IMR-90 (cell line): ENCODE data around the gene CTRB2. TPM values are rescaled to one million over a fixed set of nuclear protein-coding genes. Genes with fewer than 3 reads are reported as not detected.

Experiments used
- ATAC-seq: fragments of 200-7000 bp; cut with Tn5 transposase; 2 replicates; pipeline ENCODE4 v1.9.1; 2020; ENCODE audit warnings: low read depth, mild to moderate bottlenecking, moderate library complexity
- BruUV-seq: library from RNA; stranded (reverse); fragments of 400-500 nt; replicated peaks from 2 replicates; lab custom pipeline; 2021; lab: Mats Ljungman, UMichigan
- CTCF ChIA-PET: fragments of 300-600 bp; formaldehyde crosslinking; extraction: SDS; loops from one replicate; lab custom pipeline; 2021; ENCODE audit warnings: antibody characterized with exemption; lab: Yijun Ruan, JAX
- POLR2A ChIA-PET: fragments of 300-600 bp; sonication (Branson Sonifier 250); formaldehyde crosslinking; loops from one replicate; lab custom pipeline; 2022; ENCODE audit warnings: antibody characterized with exemption; ENCODE audit not compliant: unreplicated experiment; lab: Charles Lee
- DNase-seq: peaks from one replicate; pipeline ENCODE4 v3.0.0; 2013
- H2AFZ ChIP-seq: replicated peaks from 2 replicates; pipeline ENCODE3; 2013; ENCODE audit warnings: low read length, mild to moderate bottlenecking; ENCODE audit not compliant: poor library complexity
- H2AK5ac ChIP-seq: 2 replicates; pipeline ENCODE4 v1.6.1; 2013; ENCODE audit warnings: low read depth, low read length, inconsistent platforms
- H2AK9ac ChIP-seq: replicated peaks from 2 replicates; pipeline ENCODE3; 2013; ENCODE audit warnings: mild to moderate bottlenecking, low read depth, low read length, moderate library complexity; ENCODE audit not compliant: poor library complexity
- H2BK120ac ChIP-seq: 2 replicates; pipeline ENCODE4 v1.6.1; 2013; ENCODE audit warnings: low read depth, low read length, inconsistent platforms
- H2BK15ac ChIP-seq: 3 replicates; pipeline ENCODE4 v1.6.1; 2013; ENCODE audit warnings: low read depth, low read length, inconsistent platforms
- H2BK20ac ChIP-seq: 2 replicates; pipeline ENCODE4 v1.6.1; 2013; ENCODE audit warnings: low read depth, mild to moderate bottlenecking, inconsistent platforms, low read length, moderate library complexity
- H2BK5ac ChIP-seq: 2 replicates; pipeline ENCODE4 v1.6.1; 2013; ENCODE audit warnings: mild to moderate bottlenecking, low read depth, low read length, inconsistent platforms; ENCODE audit not compliant: poor library complexity, severe bottlenecking
- H3K14ac ChIP-seq: replicated peaks from 2 replicates; pipeline ENCODE4 v1.6.1; 2013; ENCODE audit warnings: low read depth, low read length, inconsistent platforms
- H3K18ac ChIP-seq: 2 replicates; pipeline ENCODE4 v1.6.1; 2013; ENCODE audit warnings: low read depth, low read length, control low read depth
- H3K23ac ChIP-seq: 2 replicates; pipeline ENCODE4 v1.6.1; 2013; ENCODE audit warnings: low read depth, low read length, inconsistent platforms
- H3K27ac ChIP-seq: 2 replicates; pipeline ENCODE4 v1.5.1; 2013; ENCODE audit warnings: mild to moderate bottlenecking, control low read depth, low read length; ENCODE audit not compliant: insufficient read depth
- H3K27me3 ChIP-seq: 2 replicates; pipeline ENCODE4 v1.6.1; 2013; ENCODE audit warnings: low read length; ENCODE audit not compliant: control insufficient read depth, insufficient read depth
- H3K36me3 ChIP-seq: 2 replicates; pipeline ENCODE4 v1.6.1; 2013; ENCODE audit warnings: low read length, mixed read lengths; ENCODE audit not compliant: control insufficient read depth, insufficient read depth
- H3K4ac ChIP-seq: 2 replicates; pipeline ENCODE4 v1.6.1; 2013; ENCODE audit warnings: low read depth, low read length, inconsistent platforms
- H3K4me1 ChIP-seq: 2 replicates; pipeline ENCODE4 v1.6.1; 2013; ENCODE audit warnings: low read length, mixed read lengths; ENCODE audit not compliant: control insufficient read depth, insufficient read depth
- H3K4me2 ChIP-seq: 2 replicates; pipeline ENCODE4 v1.6.1; 2013; ENCODE audit warnings: low read depth, mild to moderate bottlenecking, control low read depth, low read length, moderate library complexity
- H3K4me3 ChIP-seq: 2 replicates; pipeline ENCODE4 v1.5.1; 2013; ENCODE audit warnings: low read depth, mild to moderate bottlenecking, control low read depth, low read length, moderate library complexity; ENCODE audit not compliant: insufficient read depth
- H3K56ac ChIP-seq: 2 replicates; pipeline ENCODE4 v1.6.1; 2013; ENCODE audit warnings: low read length, inconsistent platforms; ENCODE audit not compliant: insufficient read depth; ENCODE audit errors: extremely low read depth
- H3K79me1 ChIP-seq, 2 experiments: 2 replicates each; pipeline ENCODE4 v1.6.1; 2013; ENCODE audit warnings: low read length in 2 of 2, inconsistent platforms in 1 of 2, low read depth in 1 of 2
- H3K9ac ChIP-seq: 2 replicates; pipeline ENCODE4 v1.6.1; 2013; ENCODE audit warnings: low read depth, low read length, control low read depth
- H3K9me1 ChIP-seq: 2 replicates; pipeline ENCODE4 v1.6.1; 2013; ENCODE audit warnings: low read length, inconsistent platforms; ENCODE audit not compliant: insufficient read depth
- H3K9me3 ChIP-seq: 2 replicates; pipeline ENCODE4 v1.6.1; 2013; ENCODE audit warnings: low read length; ENCODE audit not compliant: control insufficient read depth, insufficient read depth
- H4K20me1 ChIP-seq: 2 replicates; pipeline ENCODE4 v1.6.1; 2013; ENCODE audit warnings: low read length, inconsistent platforms; ENCODE audit not compliant: insufficient read depth
- H4K5ac ChIP-seq: 2 replicates; pipeline ENCODE4 v1.6.1; 2013; ENCODE audit warnings: mild to moderate bottlenecking, low read depth, low read length, control low read depth
- H4K8ac ChIP-seq, 2 experiments: 2 replicates each; pipeline ENCODE4 v1.6.1; 2013; ENCODE audit warnings: low read depth in 2 of 2, low read length in 2 of 2, control low read depth in 1 of 2, inconsistent platforms in 1 of 2
- H4K91ac ChIP-seq: 2 replicates; pipeline ENCODE4 v1.6.1; 2013; ENCODE audit warnings: low read depth, low read length, inconsistent platforms; ENCODE audit not compliant: insufficient read depth
- CEBPB ChIP-seq: IDR thresholded peaks from 2 replicates; pipeline ENCODE4 v1.6.1; 2012; ENCODE audit warnings: low read depth, low read length, improper control_type of control experiment
- CHD1 ChIP-seq: IDR thresholded peaks from 2 replicates; pipeline ENCODE4 v1.6.1; 2012; ENCODE audit warnings: low read depth, low read length, improper control_type of control experiment
- CTCF ChIP-seq: conservative IDR thresholded peaks from 2 replicates; pipeline ENCODE4 v1.5.1; 2012; ENCODE audit warnings: mild to moderate bottlenecking, low read depth, low read length, improper control_type of control experiment
- ELK1 ChIP-seq: fragments of 150-350 bp; IDR thresholded peaks from 2 replicates; pipeline ENCODE4 v1.6.1; 2016; ENCODE audit warnings: low read depth, mild to moderate bottlenecking, low read length, moderate library complexity, borderline replicate concordance
- FOS ChIP-seq: fragments of 150-350 bp; IDR thresholded peaks from 2 replicates; pipeline ENCODE4 v1.6.1; 2016; ENCODE audit warnings: low read depth, low read length
- NFE2L2 ChIP-seq: fragments of 150-350 bp; IDR thresholded peaks from 2 replicates; pipeline ENCODE4 v1.6.1; 2016; ENCODE audit warnings: low read depth, mild to moderate bottlenecking, low read length
- POLR2A ChIP-seq: IDR thresholded peaks from 2 replicates; pipeline ENCODE4 v1.6.1; 2012; ENCODE audit warnings: mild to moderate bottlenecking, low read depth, low read length
- RCOR1 ChIP-seq: IDR thresholded peaks from 2 replicates; pipeline ENCODE4 v1.6.1; 2012; ENCODE audit warnings: mild to moderate bottlenecking, low read length, improper control_type of control experiment; ENCODE audit not compliant: insufficient replicate concordance
- RFX5 ChIP-seq: IDR thresholded peaks from 2 replicates; pipeline ENCODE4 v1.8.0; 2012; ENCODE audit warnings: low read depth, mild to moderate bottlenecking, low read length, moderate library complexity
- SMC3 ChIP-seq: fragments of 150-350 bp; IDR thresholded peaks from 2 replicates; pipeline ENCODE4 v1.6.1; 2016; ENCODE audit warnings: low read depth, mild to moderate bottlenecking, antibody characterized with exemption, low read length, moderate library complexity
- USF2 ChIP-seq: fragments of 150-350 bp; IDR thresholded peaks from 2 replicates; pipeline ENCODE4 v1.6.1; 2017; ENCODE audit warnings: mild to moderate bottlenecking, antibody characterized with exemption, low read length, low read depth
- WGBS, 2 experiments: methylation state at CpG; one replicate each; pipeline versions ENCODE4 v1.1.5 to v1.1.7; 2013; ENCODE audit warnings: missing lambda C conversion rate in 2 of 2; ENCODE audit not compliant: insufficient read length in 1 of 2; ENCODE audit errors: extremely low coverage in 2 of 2; 5-methylcytosine and 5-hydroxymethylcytosine counted together
- dilution Hi-C: fragments of 300-500 bp; cut with HindIII; formaldehyde crosslinking; loops from one replicate; pipeline ENCODE4 v1.14.3; 2018; ENCODE audit warnings: low sequenced_read_pairs; ENCODE audit not compliant: unreplicated experiment
- in situ Hi-C: fragments of 300-500 bp; cut with MboI; formaldehyde crosslinking; loops from 3 replicates; pipeline ENCODE4 v1.14.3; 2019; ENCODE audit warnings: low sequenced_read_pairs, inconsistent platforms, mixed read lengths
- intact Hi-C: fragments of 100-400 bp; cut with micrococcal nuclease; formaldehyde crosslinking; loops from 2 replicates; pipeline ENCODE4 v1.10.0; 2022
- polyA plus RNA-seq, 3 experiments: library from polyadenylated mRNA; depleted of rRNA; stranded (reverse); fragments of >200 nt; gene quantifications; 2 replicates each; pipeline ENCODE4 v1.2.3, GENCODE V29; 2012; ENCODE audit warnings: low replicate concordance in 1 of 3
- total RNA-seq: library from RNA; depleted of rRNA; stranded (reverse); fragments of >200 nt; gene quantifications from 2 replicates; pipeline ENCODE4 v1.2.3, GENCODE V29; 2012

Gene CTRB2
- total and polyA plus RNA-seq, 2 of the 4 experiments (the other 2 are of a cell fraction), result not detected

- TF ChIP-seq CEBPB (no peak), RFX5 (no peak)
These were observed 30.6 kb upstream of the CTRB2 start (continued) for GRCh38 chr16:75237398-75238131.

- Histone ChIP-seq H3K14ac (no peak overlapping the region), H3K9me3 (no peaks in the 10 kb centered on the region), H4K91ac (no peak overlapping the region), H2BK20ac (no peak overlapping the region), H2BK120ac (no peak overlapping the region), H3K18ac (no peak overlapping the region), H3K9ac (no peak overlapping the region), H2AK5ac (peak overlapping the region; percentile 21; the same call in 1 of the 2 replicates), H3K23ac (no peak overlapping the region), H3K4me2 (no peak overlapping the region), H3K56ac (no peak overlapping the region), H3K27ac (no peak overlapping the region), H3K27me3 (no peaks in the 10 kb centered on the region), H3K36me3 (peaks cover 71% of the 10 kb centered on the region), H4K5ac (no peak overlapping the region), H3K79me1 (peaks cover 14 to 63% of the 10 kb centered on the region in 2 experiments), H2AFZ (peak overlapping the region; percentile 61), H2BK5ac (no peak overlapping the region), H2AK9ac (peak overlapping the region; percentile 45), H3K9me1 (peaks cover 7% of the 10 kb centered on the region), H4K20me1 (peaks cover 89% of the 10 kb centered on the region), H4K8ac (no peak overlapping the region), H3K4ac (no peak overlapping the region), H3K4me1 (peaks cover 33% of the 10 kb centered on the region), H3K4me3 (no peak overlapping the region), H2BK15ac (no peak overlapping the region)
- ChIA-PET CTCF (no interaction called here), POLR2A (interaction anchor here (1.0 kb wide), 1 partner anchor 13 kb away, joined by 21 read pairs; no protein-coding TSS in a partner anchor)
- in situ Hi-C loops (no loop called here), intact Hi-C loops (no loop called here), dilution Hi-C loops (no loop called here)
- ATAC-seq, result no peak
- BruUV-seq, result no TSS peak
- WGBS, 2 experiments, result 96% methylated on average over 13 of the region's 28 CpGs; no CpG with 5 or more reads in 1 of the 2 experiments
- no peak for DNase-seq
- TF ChIP-seq SMC3 (no peak), RFX5 (no peak), CEBPB (no peak), CTCF (no peak), USF2 (no peak), POLR2A (no peak), CHD1 (no peak), NFE2L2 (no peak), FOS (no peak), RCOR1 (no peak), ELK1 (no peak)
These were observed 29.9 kb upstream of the CTRB2 start for GRCh38 chr16:75236736-75237397.
